GM18909 (cell line): ENCODE measurements around the gene TMEM79.

Source experiments
- ATAC-seq: cut with Tn5 transposase; IDR thresholded peaks from one replicate; pipeline ENCODE4 v1.9.1; 2021; ENCODE audit warnings: mild to moderate bottlenecking; ENCODE audit not compliant: unreplicated experiment, poor library complexity

TMEM79 gene

DNA sequence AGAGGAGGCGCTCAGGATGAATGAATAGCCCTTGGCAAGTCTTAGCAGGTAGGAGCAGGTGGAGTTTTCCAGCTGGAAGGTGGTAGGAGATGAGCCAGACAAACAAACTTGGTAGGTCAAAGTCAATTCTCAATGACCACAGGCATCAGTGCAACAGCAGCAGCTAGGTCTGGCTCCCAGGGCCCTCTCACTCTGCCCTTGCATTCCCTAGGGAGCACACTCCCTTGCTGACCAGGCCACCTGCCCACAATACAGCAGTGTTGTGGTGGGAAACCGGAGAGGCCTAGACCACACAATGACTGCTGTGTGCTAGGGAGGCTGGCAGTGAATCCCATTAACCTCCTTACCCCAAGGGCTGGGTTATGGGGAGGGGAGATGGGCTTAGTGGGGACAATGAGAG is 23.2 kb upstream of the TMEM79 start:
- ATAC-seq: no peak

DNA sequence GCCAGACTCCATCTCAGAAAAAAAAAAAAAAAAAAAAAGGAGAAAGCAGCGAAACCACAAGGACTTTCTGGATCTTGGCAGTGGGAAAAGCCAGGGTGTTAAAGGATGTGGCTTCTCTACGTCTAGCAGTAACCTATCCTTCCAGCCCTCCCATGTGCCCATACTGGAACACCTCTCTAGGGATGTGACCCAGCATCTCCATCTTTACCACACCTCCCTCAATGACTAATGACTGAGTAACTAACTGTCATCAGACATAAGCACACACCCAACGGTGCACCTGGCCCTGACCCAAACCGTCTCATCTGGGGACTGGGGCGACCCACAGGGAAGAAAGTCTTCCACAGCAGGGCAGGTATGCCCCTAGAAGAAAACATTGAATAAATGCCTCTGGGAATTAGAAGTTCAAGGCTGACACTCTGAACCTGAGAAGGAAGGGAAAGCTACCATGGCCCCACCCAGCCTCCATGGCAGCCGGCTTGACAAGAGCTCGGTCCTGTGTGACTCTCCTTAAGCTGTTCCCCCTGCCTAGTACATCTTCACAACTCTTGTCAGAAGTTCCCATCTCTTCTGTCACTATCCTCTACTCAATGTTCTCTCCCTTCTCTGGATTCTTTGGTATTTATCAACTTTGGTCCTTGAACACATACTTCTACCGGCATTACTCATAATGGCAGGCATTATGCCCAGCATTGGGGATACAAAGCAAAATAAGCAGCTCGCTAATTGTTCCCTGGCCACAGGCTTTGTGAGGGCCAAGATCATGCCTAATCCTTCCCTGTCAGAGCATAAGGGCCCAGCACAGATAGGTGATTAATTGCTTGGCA is 21.5 kb upstream of the TMEM79 start:
- no peak for ATAC-seq

DNA sequence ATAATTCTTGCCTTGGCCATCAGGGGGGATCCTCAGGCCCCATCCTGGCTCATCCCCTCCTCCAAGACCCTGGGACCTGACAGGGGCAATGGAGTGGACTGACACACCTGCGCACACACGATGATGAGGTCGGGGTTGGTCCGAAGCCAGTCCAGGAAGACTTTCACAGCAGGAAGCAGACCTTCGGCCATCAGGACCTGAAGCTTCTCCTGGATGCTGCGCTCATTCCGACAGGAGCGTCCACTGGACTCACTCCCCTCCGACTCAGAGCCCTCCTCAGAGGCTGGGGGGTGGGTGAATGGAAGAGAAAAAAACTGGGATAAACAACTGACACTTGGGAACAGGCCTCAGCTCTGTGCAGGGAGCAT is 20.9 kb upstream of the TMEM79 start:
- no peak for ATAC-seq

DNA sequence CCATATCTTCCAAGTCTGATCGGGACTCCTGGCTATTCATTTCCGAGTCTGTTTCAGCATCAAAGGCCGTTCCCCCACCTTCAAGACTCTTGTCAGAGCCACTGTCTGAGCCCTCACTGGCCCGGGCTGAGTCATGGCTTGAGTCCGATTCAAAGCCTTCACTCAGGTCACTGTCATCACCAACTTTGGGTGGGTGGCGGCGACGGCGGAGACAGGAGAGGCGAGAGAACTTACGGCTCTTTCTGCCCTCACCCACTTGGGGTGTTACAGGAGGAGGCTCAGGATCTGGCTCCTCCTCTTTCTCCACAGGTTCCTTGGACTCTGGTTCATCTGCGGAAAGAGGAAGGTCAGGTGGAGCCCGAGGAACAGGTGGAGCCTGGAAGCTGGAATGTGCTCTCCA is 18.1 kb upstream of the TMEM79 start:
- ATAC-seq: no peak

DNA sequence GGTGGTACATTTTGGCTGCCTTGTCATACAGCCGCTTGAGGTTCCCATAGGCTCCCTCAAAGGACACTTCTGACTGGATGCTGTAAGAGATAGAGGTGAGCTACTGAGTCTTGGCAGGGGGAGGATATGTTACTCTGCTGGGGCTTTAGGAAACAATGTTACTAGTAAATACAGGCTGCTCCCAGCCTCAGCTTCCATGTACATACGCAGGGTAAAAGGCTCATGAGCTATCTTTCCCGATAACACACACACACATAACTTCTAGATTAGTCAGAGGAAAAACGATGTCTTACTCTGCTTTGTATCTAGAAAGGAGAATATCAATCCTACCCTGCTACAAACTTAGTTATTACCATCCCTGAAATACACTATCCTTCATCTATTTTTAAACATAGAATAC is 15.8 kb upstream of the TMEM79 start:
- no peak for ATAC-seq

DNA sequence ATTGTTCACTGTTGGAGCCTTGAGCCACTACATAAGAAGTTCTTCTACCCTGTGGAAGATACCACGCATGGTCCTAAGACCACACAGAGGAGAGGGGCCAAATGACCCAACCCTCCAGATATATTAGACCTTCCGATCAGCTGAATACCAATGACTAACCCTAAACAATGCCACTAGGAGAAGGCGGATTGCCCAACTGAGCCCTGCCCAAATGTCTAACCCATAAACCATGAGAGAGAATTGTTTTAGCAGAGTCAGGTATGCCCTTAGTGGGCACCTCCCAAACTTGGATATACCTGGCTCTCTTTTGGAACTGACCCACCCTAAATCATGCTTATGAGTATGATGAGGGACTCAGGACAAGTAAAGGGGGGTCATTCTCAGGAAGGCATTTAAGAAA is 13.8 kb upstream of the TMEM79 start:
- ATAC-seq: no peak

DNA sequence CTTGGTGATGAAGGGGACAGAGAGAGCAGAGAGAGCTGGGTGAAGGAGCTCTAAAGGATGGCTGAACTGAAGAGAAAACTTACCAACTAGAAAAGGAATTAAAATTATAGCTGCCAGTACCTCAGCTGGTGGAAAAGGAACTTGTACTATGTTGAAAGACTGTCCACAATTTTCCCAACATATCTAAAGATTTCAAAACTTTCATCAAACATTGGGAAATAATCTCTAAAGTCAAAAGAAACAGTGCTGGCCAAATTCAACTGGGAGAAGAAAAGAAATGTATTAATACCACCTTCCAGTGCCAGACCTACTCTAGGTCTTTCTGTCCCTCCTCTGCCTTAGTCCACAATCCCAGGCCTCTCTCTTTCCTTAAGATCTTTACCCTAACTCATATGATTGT is 7.6 kb upstream of the TMEM79 start:
- ATAC-seq: no peak

DNA sequence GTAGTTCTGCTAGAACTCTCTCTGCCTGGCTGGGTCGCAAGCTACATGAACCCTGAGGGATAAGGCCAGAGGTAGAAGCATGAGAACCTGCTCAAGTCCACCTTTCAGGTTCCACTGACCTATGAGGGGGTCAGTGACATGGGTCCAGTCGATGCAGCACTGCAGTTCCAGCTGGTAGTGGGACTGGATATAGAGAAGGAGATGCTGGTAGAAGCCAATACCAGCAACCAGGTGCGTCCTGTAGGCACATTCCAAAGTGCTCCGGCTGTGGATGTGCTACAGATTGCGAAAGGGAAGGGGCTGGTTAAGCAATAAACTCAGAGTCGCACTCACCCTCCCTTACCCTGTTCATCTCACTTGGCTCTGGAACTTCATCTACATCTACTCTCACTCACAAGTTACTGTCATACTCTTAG is 7.2 kb upstream of the TMEM79 start:
- no peak for ATAC-seq

DNA sequence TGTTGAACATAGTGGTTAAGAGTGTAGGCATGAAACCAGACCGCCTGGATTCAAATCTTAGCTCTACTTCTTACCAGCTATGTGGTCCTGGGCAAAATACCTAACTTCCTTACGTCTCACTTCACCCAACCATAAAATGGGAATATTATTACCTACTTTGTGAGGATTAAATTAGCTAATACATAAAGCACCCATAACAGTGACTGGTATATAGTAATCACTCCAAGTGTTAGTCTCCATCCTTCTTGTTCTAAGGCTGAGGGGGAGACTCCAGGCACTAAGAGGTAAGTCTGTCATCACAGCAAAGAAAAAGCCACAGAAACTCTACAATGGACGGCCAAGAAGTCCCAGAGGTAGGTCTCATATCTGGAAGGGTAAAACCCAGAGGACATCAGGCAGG is 4.3 kb upstream of the TMEM79 start:
- no peak for ATAC-seq

DNA sequence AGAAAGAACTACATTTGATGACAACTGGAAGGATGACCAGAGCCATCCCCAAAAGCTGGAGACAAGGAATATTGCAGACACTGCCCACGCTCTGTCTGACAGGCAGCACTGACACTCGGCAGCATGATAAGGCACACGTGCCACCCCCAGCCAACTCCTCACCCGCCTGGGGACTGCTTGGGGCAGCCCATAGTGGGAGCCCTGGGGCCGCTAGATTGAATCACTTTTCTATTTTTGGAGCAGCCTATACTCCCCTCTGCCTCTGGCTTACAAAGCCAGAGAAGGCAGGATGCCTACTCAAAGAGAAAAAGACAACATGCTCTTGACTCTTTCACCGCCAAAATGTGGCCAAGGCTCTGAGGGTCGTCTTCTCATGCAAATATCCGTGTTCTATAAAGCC is 2.8 kb upstream of the TMEM79 start:
- peak; percentile 39 for ATAC-seq

DNA sequence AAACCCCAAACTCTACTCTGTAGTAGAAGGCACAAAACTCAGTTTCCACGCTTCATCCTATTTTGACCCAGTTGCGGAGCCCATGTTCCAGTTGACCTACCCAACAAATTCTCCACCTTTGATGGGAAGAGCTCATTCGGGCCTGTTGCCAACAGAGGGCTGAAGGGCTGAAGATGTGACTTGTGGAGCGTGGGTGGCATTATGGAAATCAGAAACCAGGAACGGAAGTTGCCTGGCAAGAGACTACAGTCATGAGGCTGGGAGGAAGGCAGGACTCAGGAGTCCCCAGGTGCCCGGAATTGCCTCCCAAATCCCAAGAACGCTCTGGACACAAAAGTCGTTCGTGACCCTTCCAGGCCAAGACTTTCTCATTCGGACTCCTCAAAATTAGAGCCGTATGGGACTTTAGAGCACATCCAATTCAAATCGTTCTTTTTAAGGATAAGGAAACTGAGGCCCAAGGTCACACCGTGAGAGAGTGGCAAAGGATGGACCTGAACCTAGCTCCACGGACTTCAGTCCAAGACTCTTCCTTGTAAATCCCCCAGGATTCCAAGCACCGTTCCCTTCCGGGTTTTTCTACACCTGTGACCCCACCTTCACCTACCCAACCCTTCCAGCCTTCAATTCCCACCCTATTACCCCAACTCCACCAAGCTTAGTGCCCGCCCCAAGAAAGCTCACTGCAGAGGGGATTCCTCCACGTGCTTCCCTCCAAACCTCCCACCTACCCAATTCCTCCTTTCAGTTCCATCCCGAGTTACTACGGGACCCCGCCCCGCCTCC is 2.2 kb upstream of the TMEM79 start:
- no peak for ATAC-seq

DNA sequence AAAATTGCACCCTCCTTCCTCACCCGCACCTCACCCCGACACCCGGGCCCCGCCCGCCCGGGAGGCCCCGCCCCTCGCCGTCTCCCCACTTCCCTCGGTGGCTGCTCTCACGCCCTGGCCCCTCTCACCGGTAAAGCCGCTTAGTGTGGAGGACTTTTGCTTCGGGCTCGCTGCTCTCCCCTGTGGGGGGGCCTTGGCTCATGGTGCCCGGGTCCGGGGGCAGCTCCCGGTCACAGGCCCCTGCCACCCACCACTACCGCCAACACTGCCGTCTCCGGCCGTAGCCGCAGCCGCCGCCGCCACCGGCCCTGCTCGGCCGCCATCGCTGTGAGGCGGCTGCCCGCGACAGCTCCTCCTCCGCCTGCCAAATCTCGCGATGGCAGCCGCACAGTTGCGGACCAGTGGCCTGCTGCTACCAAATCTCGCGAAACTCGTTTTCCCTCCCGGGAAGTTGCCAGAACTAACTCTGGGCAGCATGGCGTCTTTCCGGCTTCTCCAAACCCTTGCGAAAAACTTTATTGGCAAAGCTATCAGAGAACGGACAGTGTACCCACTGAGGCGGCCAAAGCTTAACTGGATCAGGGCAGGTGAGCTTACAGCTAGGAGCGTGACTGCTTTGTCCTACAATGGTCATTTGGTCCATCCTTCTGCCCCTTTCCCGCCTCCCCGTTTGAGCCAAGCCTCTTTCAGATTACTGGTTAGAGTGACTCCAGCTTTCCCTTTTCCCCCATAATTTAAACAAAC is 1.5 kb upstream of the TMEM79 start, which contains the start of gene SMG5:
TSS of gene SMG5 (minus strand) at position 347 of the 744 bp plus-strand sequence. CDS start at position 202, 145 bp downstream.
- peak; percentile 83 for ATAC-seq

DNA sequence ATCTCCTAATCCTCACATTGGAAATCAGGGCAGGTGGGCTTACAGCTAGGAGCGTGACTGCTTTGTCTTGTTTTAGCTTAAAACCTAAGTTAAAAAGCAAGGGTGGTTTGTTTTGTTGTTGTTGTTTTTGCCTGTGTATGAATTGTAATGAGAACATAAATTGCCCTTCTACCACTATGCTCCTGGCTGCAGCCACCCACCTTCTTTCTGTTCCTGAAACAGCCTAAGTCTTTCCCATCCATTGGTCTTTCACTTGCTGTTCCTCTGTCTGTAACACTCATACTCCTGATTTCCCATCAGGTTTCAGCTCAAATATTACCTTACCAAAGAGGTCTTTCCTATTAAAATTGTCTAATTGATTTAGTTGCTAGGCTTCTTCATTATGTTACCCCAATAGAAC is 604 bp upstream of the TMEM79 start:
- ATAC-seq: no peak

DNA sequence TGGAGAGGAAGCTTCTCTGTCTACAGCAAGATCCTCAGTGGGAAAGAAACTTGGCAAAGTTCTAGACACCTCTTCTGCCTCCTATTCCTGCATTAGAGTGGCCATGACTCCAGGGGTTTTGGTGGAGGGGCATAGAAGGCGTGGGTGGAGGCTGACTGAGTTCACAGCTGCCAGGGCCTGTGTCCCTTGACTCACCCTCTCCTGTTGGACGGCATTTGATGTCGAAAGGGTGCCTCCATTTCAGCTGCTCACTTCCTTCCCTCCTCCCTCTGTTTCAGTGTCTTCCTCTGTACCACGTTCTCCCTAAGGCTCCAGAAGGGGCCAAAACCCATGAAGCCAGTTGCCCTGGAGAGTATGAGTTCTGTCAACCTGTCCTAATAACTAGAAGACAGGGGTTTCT is 632 bp downstream of the TMEM79 start:
- no peak for ATAC-seq

DNA sequence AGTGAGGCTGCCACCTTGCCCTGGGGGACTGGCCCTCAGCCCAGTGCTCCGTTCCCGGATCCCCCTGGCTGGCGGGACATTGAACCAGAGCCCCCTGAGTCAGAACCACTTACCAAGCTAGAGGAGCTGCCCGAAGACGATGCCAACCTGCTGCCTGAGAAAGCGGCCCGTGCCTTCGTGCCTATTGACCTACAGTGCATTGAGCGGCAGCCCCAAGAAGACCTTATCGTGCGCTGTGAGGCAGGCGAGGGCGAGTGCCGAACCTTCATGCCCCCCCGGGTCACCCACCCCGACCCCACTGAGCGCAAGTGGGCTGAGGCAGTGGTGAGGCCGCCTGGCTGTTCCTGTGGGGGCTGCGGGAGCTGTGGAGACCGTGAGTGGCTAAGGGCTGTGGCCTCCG is 1.3 kb downstream of the TMEM79 start:
- ATAC-seq: no peak

DNA sequence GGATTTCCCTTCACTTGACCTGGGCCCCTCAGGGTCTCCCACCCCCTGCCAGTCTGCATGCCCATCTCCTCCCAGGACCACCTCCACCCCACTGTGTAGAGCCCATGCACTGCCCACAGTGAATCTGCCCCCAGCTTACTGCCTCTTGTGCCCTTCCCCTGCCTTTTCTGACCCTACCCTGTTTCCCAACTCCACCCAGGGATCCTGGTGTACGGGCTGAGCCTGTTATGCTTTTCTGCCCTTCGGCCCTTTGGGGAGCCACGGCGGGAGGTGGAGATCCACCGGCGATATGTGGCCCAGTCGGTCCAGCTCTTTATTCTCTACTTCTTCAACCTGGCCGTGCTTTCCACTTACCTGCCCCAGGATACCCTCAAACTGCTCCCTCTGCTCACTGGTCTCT is 1.9 kb downstream of the TMEM79 start:
- no peak for ATAC-seq

DNA sequence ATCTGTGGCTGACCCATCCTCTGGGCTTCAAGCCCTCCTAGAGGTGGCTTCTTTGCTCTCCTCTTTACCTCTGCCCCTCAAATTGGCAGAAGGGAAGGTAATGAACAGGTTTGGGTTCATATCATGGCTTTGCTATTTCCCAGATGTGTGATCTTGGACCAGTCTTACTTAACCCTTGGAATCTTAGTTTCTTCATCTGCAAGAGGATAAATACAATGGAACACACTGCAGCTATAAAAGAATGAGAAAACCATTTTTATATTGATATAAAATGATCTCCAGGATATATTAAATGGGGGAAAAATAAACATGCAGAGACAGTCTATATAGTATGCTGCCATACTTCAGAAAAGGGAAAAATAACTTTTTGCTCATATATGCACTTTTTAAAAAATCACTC is 5.7 kb downstream of the TMEM79 start:
- ATAC-seq: no peak

DNA sequence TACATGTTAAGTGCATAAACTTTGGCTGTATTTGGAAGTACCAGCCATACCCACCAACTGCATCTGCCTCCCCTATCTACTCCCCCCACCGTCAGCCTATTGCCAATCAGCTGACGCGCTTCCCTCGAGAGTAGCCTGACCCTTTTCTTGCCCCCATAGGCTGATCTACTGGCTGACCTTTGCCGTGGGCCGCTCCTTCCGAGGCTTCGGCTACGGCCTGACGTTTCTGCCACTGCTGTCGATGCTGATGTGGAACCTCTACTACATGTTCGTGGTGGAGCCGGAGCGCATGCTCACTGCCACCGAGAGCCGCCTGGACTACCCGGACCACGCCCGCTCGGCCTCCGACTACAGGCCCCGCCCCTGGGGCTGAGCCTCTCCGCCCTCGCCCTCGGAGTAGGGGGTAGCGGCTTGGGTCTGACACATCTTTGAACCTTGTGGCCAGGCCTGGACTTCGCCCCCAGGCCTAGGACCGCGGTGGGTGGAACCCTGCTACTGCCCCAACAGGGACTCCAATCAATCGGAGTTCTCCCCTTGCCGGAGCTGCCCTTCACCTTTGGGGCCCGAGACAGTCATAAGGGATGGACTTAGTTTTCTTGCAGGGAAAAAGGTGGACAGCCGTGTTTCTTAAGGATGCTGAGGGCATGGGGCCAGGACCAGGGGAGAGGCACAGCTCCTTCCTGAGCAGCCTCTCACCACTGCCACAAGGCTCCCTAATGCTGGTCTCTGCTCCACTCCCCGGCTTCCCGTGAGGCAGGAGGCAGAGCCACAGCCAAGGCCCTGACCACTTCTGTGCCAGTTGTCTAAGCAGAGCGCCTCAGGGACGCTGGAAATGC is 7.3 kb downstream of the TMEM79 start:
- ATAC-seq: peak; percentile 58

DNA sequence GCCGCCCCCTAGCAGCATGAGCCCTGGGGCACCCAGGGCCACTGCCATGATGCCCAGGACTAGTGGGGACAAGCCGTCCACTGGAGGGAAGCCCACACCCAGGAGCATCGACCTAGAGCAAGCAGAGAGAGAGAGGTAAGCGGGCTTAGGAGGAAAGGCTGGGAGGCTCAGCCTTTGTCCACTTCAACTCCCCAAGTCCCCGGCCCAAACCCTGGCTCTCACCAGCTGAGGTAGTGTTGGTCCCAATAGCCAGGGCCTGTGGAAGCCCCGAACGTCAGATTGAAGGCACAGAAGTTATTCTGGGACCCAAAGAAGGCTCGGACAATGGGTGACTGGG is 8.9 kb downstream of the TMEM79 start:
- no peak for ATAC-seq

DNA sequence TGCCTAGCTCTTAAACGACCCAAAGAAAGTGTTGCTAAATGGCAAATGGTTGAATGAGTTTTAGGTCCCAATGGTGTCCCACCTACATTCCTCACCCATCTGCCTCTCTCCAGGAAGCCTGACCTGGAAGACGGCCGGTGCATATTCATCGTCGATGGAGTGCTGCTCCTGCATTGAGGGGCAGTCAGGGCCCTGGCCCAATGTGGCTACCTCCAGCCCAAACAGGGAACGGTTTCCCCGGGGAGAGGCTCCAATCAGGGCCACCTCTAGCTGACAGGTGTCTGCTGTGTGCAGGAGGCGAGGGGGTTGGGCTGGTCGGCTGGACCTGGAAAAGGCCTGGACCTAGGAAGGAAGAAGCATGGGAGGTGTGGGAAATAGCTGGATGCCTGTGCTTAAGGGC is 9.8 kb downstream of the TMEM79 start:
- ATAC-seq: no peak
